ENCODE measurements around the gene C20orf173.
A peak's percentile ranks its signal among the peaks of the same experiment; 100 is the strongest.

C20orf173 gene

GRCh38 chr20:35571555-35571954 lies 42.1 kb upstream of the C20orf173 start:
- Mint-ChIP-seq H3K4me1 (no peaks in the 10 kb centered on the region), H3K27ac (no peak overlapping the region)

GRCh38 chr20:35568645-35569044 lies 39.2 kb upstream of the C20orf173 start:
- Mint-ChIP-seq H3K4me1 (no peaks in the 10 kb centered on the region), H3K9me3 (peaks cover 13% of the 10 kb centered on the region), H3K4me3 (no peak overlapping the region), H3K36me3 (ENCODE audit: low read depth) (peaks cover 25% of the 10 kb centered on the region), H3K27me3 (ENCODE audit: low read depth, poor library complexity) (peaks cover 8% of the 10 kb centered on the region), H3K27ac (no peak overlapping the region)
- TF ChIP-seq CTCF (IDR thresholded peaks at IDR 0.05) = peak; percentile 10
- no peak for DNase-seq

More at GRCh38 chr20:35571555-35571954, 42.1 kb upstream of the C20orf173 start:
- no peak for TF ChIP-seq CTCF (IDR thresholded peaks at IDR 0.05)
- Mint-ChIP-seq H3K9me3 (peaks cover 24% of the 10 kb centered on the region), H3K36me3 (ENCODE audit: low read depth) (peaks cover 39% of the 10 kb centered on the region), H3K4me3 (no peak overlapping the region), H3K27me3 (ENCODE audit: low read depth, poor library complexity) (peaks cover 21% of the 10 kb centered on the region)
- DNase-seq = no peak

GRCh38 chr20:35564905-35565304 lies 35.5 kb upstream of the C20orf173 start:
- Mint-ChIP-seq H3K4me1 (peaks cover 7% of the 10 kb centered on the region), H3K4me3 (no peak overlapping the region), H3K27me3 (ENCODE audit: low read depth, poor library complexity) (peaks cover 5% of the 10 kb centered on the region), H3K9me3 (no peaks in the 10 kb centered on the region), H3K36me3 (ENCODE audit: low read depth) (peaks cover 10% of the 10 kb centered on the region), H3K27ac (no peak overlapping the region)
- DNase-seq = no peak
- no peak for TF ChIP-seq CTCF (IDR thresholded peaks at IDR 0.05)

- Mint-ChIP-seq H3K27me3 (ENCODE audit: low read depth, poor library complexity) (peaks cover 5% of the 10 kb centered on the region), H3K27ac (no peak overlapping the region), H3K4me1 (peaks cover 7% of the 10 kb centered on the region), H3K36me3 (ENCODE audit: low read depth) (peaks cover 10% of the 10 kb centered on the region), H3K4me3 (no peak overlapping the region), H3K9me3 (no peaks in the 10 kb centered on the region)
- DNase-seq = no peak
- no peak for TF ChIP-seq CTCF (IDR thresholded peaks at IDR 0.05)
Measured at GRCh38 chr20:35563834-35564233, 34.4 kb upstream of the C20orf173 start.

GRCh38 chr20:35562541-35563110 lies 33.2 kb upstream of the C20orf173 start:
- no peak overlapping the region for H3K4me3 Mint-ChIP-seq
- H3K4me1 Mint-ChIP-seq = peaks cover 7% of the 10 kb centered on the region
- no peaks in the 10 kb centered on the region for H3K9me3 Mint-ChIP-seq
- no peak for TF ChIP-seq CTCF (IDR thresholded peaks at IDR 0.05)
- peaks cover 5% of the 10 kb centered on the region for H3K27me3 Mint-ChIP-seq (ENCODE audit: low read depth, poor library complexity)
- no peak overlapping the region for H3K27ac Mint-ChIP-seq
- H3K36me3 Mint-ChIP-seq (ENCODE audit: low read depth) = peaks cover 21% of the 10 kb centered on the region
- DNase-seq = no peak

GRCh38 chr20:35561671-35562070 lies 32.2 kb upstream of the C20orf173 start:
- no peaks in the 10 kb centered on the region for H3K9me3 Mint-ChIP-seq
- DNase-seq = no peak
- no peak for TF ChIP-seq CTCF (IDR thresholded peaks at IDR 0.05)
- H3K4me1 Mint-ChIP-seq = peaks cover 7% of the 10 kb centered on the region
- H3K27ac Mint-ChIP-seq = no peak overlapping the region
- H3K27me3 Mint-ChIP-seq (ENCODE audit: low read depth, poor library complexity) = no peaks in the 10 kb centered on the region
- H3K36me3 Mint-ChIP-seq (ENCODE audit: low read depth) = peaks cover 25% of the 10 kb centered on the region
- no peak overlapping the region for H3K4me3 Mint-ChIP-seq

All from nephron progenitor cell (in vitro differentiated cells).